HepG2 (cell line): ENCODE results near the gene DNAH9. TPM values are rescaled to one million over a fixed set of nuclear protein-coding genes. Genes with fewer than 3 reads are reported as not detected.

Experiments used
- MIER2 ChIP-seq: IDR thresholded peaks from 2 replicates; pipeline ENCODE4 v1.6.1; 2016; ENCODE audit warnings: missing biosample characterization, missing genetic modification reagents
- MLXIP ChIP-seq: sonication (generic); formaldehyde crosslinking; IDR thresholded peaks from 2 replicates; pipeline ENCODE4 v1.9.0; 2021; ENCODE audit warnings: missing genetic modification reagents, borderline replicate concordance
- MTA3 ChIP-seq: sonication (generic); formaldehyde crosslinking; IDR thresholded peaks from 2 replicates; pipeline ENCODE4 v1.4.0; 2020; ENCODE audit warnings: missing genetic modification reagents
- MXD3 ChIP-seq: IDR thresholded peaks from 2 replicates; pipeline ENCODE4 v1.6.1; 2016; ENCODE audit warnings: mild to moderate bottlenecking, missing biosample characterization, missing genetic modification reagents
- MYC ChIP-seq: sonication (generic); formaldehyde crosslinking; IDR thresholded peaks from 2 replicates; pipeline ENCODE4 v1.9.0; 2021; ENCODE audit warnings: missing genetic modification reagents, borderline replicate concordance
- PHF5A ChIP-seq: IDR thresholded peaks from one replicate; pipeline ENCODE4 v1.6.1; 2018; ENCODE audit warnings: low read depth, missing genetic modification reagents; ENCODE audit not compliant: unreplicated experiment
- SKI ChIP-seq: fragments of 450-650 bp; IDR thresholded peaks from one replicate; pipeline ENCODE4 v1.6.1; 2018; ENCODE audit warnings: mild to moderate bottlenecking; ENCODE audit not compliant: partially characterized antibody
- SP4 ChIP-seq: sonication (generic); formaldehyde crosslinking; IDR thresholded peaks from 2 replicates; pipeline ENCODE4 v1.8.1; 2023; ENCODE audit warnings: mild to moderate bottlenecking, missing genetic modification reagents
- ZHX2 ChIP-seq, 2 experiments: sonication (generic) in 1 of 2; formaldehyde crosslinking in 1 of 2; IDR thresholded peaks; 2 replicates each; pipeline versions ENCODE4 v1.6.1 to v1.9.0; 2014 to 2022; ENCODE audit warnings: antibody characterized with exemption in 1 of 2, borderline replicate concordance in 1 of 2, inconsistent platforms in 1 of 2, low read depth in 1 of 2, missing genetic modification reagents in 1 of 2
- ZNF292 ChIP-seq: sonication (generic); formaldehyde crosslinking; IDR thresholded peaks from 2 replicates; pipeline ENCODE4 v1.8.1; 2022; ENCODE audit warnings: mild to moderate bottlenecking, low read depth, missing genetic modification reagents, borderline replicate concordance
- ZNF687 ChIP-seq: sonication (generic); formaldehyde crosslinking; IDR thresholded peaks from 2 replicates; pipeline ENCODE4 v1.5.1; 2020; ENCODE audit warnings: mild to moderate bottlenecking, missing genetic modification reagents, moderate library complexity
- polyA plus RNA-seq, 8 experiments: library from polyadenylated mRNA; depleted of rRNA in 3 of 8; stranded (reverse) in 7 of 8; unstranded in 1 of 8; fragments of >200 nt; fragmentation: Illumina TruSeq in 4 of 8; extraction: Trizol in 4 of 8; gene quantifications; 2 replicates each; pipeline versions ENCODE4 v1.2.1 to v1.2.3, GENCODE V29; 2011 to 2016; ENCODE audit warnings: low read depth in 4 of 8, missing spikeins in 1 of 8, mixed read lengths in 1 of 8; ENCODE audit not compliant: insufficient read depth in 1 of 8
- total RNA-seq, 5 experiments: library from RNA; depleted of rRNA; stranded (reverse); fragments of >200 nt; fragmentation: Illumina TruSeq; extraction: Trizol; gene quantifications; 2 replicates each; pipeline ENCODE4 v1.2.3, GENCODE V29; 2016; ENCODE audit warnings: low read depth in 1 of 5

Gene DNAH9
- total and polyA plus RNA-seq, 2 of the 13 experiments (the other 11 are each of a cell fraction or from before 2014, with no cell fraction given), result not detected

GRCh38 chr17:11997147-11997971 lies 399.1 kb downstream of the DNAH9 start, which contains the start of gene ZNF18 (continued):
- TF ChIP-seq MXD3 (CRISPR knock-in tag) (peak; percentile 48; the same call in 1 of the 2 replicates), MLXIP (CRISPR knock-in tag) (no peak), PHF5A (CRISPR knock-in tag) (peak; percentile 72), ZNF687 (peak; percentile 85), ZHX2 (IDR thresholded peaks at IDR 0.05; ENCODE audit: low read depth) (peak; percentile 43; the same call in 1 of the 2 replicates), ZHX2 (CRISPR knock-in tag; IDR thresholded peaks at IDR 0.05; ENCODE audit: borderline replicate concordance) (no peak), MTA3 (CRISPR knock-in tag) (no peak), MIER2 (no peak), SP4 (CRISPR knock-in tag) (peak; percentile 96), MYC (CRISPR knock-in tag) (peak; percentile 60; the same call in 1 of the 2 replicates), ZNF292 (CRISPR knock-in tag) (no peak; the same call in 1 of the 2 replicates), SKI (no peak)
